HG03521 (cell line): ENCODE results near the gene RNF39.
"Not testable (repeated sequence)": the region's sequence is repeated elsewhere in the genome, so short reads cannot be mapped to it uniquely, and the experiment has no call there.

ENCODE experiments used
- ATAC-seq: cut with Tn5 transposase; IDR thresholded peaks from one replicate; pipeline ENCODE4 v1.9.1; 2021; ENCODE audit warnings: mild to moderate bottlenecking, moderate library complexity; ENCODE audit not compliant: unreplicated experiment

The RNF39 gene

GRCh38 chr6:30062471-30063178 lies 12.9 kb downstream of the RNF39 start:
- no peak for ATAC-seq

DNA sequence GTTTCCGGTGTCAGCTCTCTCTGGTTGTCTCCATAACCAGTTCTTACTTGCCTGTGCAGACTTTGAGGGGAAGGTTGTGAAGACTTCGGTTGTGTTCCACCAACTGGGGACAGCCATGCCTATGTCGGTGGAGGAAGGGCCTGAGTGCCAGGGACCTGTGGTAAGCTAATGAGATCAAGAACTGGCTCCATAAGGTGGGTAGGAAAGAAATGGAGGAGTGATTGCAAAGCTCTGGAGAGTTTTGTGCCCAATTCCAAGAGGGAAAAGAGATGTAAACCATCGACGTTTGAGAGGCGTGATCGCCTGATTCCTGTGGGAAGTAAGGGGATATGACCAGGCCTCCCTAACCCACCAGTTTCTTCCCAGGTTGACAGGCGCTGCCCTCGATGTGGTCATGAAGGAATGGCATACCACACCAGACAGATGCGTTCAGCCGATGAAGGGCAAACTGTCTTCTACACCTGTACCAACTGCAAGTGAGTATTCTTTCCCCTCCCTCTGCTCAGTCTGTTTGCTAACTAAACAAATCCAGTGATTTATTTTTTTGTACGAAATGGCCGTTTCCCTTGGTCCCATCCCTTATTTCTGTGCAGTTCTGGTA lies 13.6 kb downstream of the RNF39 start:
- peak; percentile 8 for ATAC-seq

DNA sequence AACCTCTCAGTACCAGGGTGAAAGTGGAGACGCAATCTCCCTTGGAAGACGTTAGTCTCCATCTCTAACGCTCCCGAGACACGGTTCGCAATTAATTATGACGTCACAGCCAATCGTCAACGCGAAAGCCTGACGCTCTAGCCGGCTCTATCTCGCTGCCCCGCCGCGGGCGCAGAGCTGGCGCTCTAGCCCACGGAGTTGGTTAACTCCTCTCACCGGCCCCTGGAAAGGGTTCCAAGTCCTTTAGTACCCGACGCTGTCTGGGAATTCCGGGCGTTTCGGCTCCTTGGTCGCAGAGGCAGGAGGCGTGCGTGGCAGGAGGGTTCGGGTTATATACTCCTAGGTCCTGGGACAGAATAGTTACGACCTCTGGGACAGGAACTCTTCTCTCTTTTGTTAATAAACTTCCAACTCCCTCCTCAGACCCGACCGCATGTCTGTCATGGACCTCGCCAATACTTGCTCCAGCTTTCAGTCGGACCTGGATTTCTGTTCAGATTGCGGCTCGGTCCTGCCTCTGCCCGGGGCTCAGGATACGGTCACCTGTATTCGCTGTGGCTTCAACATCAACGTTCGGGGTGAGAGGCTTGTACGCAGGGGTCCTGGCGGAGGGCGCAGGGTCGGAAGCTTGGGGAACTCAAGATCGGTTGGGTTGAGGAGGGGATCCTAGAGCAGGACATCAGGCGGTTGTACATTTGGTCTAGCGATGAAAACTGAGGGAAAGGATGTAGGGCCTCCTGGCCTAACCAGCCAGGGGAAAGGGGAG lies 14.3 kb downstream of the RNF39 start, which contains the start of gene POLR1H:
Gene POLR1H, plus strand, starts transcription at position 174 of the 766 bp plus-strand sequence. Its CDS starts 260 bp downstream, at position 434.
- ATAC-seq: peak; percentile 88

GRCh38 chr6:30060606-30061091 lies 14.9 kb downstream of the RNF39 start:
- no peak for ATAC-seq

- no peak for ATAC-seq
These were observed 20.1 kb downstream of the RNF39 start for GRCh38 chr6:30055513-30055912.

- ATAC-seq: no peak
These were observed 21.9 kb downstream of the RNF39 start for GRCh38 chr6:30053682-30054081.

DNA sequence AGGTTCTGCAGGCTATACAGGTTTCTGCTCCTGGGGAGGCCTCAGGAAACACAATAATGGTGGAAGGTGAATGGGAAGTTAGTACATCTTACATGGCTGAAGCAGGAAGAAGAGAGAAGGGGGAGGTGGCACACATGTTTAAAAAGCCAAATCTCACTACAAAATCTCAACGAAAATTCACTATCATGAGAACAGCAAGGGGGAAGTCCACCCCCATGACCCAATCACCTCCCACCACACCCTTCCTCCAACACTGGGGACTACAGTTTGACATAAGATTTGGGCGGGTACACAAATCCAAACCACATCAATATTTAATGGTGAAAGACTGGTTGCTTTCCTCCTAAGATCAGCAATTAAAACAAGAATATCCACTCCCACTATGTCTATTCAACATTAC lies 28.3 kb downstream of the RNF39 start:
- no peak for ATAC-seq

DNA sequence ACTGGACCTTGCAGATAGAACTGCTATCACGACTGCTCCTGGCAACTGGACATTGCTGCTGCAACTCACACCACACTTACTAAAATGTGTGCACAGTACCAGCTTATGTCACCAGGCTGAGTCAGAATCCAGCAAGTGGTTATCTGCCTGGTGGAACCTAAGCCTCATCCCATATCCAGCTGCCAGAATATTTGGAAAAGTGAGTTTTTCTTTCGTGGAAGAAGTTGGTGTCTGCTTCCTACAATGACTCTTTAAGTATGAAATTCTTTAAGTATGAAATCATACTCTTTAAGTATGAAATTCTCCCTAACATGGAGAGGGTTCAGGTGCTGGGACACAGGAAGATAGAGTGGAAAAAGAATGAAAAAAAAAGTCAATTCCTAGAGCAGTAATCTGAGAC lies 30.9 kb downstream of the RNF39 start:
- no peak for ATAC-seq

DNA sequence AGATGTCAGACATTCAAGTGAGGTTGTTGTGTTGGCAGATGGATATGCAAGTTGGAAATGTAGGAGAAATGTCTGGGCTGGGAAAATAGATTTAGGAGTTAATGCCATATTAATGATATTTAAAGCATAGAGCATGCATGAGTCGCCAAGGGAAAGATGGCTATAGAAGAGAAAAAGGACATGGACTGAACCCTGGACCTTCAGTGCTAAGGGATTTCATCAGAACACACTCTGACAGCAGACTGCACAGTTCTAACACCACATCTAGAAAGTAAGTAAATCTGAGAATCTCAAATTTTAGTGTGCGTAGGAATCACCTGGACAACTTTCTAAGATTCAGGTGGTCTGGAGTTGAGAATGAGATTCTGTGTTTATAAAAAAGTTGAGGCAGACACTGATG lies 31.8 kb downstream of the RNF39 start:
- no peak for ATAC-seq

GRCh38 chr6:30042914-30043313 lies 32.7 kb downstream of the RNF39 start:
- no peak for ATAC-seq

DNA sequence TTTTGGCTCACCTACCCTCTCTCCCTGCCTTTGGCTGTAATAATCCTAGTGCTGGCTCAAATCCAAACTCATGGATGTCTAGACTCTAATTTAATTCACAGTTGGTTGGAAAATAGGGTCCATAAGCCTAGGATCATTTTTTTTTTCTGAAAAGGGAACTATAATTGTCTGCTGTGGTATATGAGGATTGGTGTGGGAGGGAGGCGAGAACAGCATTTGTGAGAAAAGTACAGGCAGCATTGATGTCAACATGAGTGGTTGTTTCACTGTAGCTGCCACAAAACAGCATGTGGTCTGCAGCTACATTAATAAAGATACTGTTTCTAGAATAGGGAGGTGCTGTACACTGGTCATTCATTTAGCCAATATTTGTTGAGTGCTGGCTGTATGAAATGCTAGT lies 33.1 kb downstream of the RNF39 start:
- no peak for ATAC-seq

DNA sequence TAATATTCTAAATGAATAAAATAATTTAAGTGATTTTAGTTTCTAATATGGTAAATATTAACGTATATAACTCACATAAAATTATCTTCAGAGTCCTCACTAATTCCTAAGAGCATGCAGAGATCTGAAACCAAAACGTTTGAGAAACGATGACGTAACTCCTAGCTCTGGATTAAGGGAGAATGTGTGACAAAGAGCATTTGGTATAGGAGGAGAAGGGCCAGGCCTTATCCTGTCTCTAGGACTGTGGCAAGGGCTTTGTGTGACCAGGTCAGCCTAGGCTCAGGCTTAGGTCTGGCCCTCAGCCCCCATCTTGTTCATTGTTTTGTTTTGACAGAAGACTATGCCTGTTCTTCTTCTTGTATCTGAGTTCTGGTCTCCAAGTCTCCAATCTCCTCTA lies 33.7 kb downstream of the RNF39 start:
- ATAC-seq: no peak

GRCh38 chr6:30041221-30041620 lies 34.3 kb downstream of the RNF39 start:
- ATAC-seq: no peak

DNA sequence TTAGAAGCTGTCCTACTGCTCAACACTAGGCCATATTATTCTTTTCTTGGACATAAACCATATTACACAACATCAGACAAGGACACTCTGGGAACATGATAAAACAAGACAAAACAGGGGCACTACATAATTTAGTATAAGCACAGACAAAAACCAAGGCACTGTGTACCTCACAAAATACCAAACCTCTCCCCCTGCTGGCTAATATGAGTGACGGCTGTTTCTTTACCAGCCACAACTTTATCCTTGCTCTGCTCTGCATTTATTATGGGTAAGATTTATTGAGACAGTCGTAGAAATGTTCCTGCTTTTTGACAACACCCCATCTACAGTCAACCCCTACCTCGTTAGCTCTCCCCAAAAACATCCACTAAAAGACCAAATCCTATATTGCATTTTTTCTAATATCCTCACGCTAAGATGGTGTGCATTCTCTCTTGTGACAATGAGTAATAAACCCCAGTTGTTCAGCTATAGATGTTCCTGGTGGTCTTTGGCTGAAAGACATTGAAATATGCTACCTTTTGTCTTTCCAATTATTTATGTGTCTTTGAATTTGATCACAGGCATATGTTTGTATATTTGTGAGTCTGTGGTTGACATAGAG lies 38.3 kb downstream of the RNF39 start:
- no peak for ATAC-seq

GRCh38 chr6:30035784-30036183 lies 39.8 kb downstream of the RNF39 start:
- no peak for ATAC-seq

DNA sequence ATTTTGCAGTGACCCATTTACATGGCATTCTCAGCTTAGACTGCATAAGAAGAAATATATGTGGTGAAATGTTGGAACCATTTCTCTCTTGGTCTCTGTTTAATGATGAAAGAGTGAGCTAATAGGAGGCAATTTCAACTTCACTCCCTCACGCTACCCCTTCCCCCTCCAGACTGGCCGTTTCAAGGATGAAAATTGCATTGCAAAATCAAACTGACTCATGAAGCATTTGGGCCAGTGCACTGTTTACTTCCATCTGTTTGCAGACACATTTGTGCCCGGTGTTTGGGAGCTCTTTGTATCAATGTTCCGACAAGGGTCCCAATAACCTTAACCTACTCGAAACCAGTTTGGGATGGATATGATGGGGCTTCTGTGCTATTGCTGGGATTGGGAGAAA lies 42.1 kb downstream of the RNF39 start:
- not testable (repeated sequence) for ATAC-seq

DNA sequence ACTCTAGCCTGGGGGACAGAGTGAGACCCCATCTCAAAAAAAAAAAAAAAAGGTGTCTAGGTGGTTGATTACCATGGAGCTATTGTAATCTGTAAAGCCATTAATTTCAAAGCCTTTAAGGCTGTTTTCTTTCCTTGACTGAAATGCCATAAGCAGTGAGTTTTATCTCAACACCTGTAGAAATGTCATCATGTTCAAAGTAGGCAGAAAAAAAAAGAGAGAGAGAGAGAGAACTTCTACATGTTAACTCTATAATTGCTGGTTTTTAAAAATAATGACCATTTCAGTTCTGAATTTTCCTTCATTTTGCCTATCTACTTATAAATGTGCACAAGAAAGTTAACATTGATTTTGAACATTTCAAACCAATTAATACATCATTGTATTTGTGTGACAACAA lies 44.2 kb downstream of the RNF39 start:
- ATAC-seq: no peak

- no peak for ATAC-seq
These were observed 46.0 kb downstream of the RNF39 start for GRCh38 chr6:30029588-30029987.

DNA sequence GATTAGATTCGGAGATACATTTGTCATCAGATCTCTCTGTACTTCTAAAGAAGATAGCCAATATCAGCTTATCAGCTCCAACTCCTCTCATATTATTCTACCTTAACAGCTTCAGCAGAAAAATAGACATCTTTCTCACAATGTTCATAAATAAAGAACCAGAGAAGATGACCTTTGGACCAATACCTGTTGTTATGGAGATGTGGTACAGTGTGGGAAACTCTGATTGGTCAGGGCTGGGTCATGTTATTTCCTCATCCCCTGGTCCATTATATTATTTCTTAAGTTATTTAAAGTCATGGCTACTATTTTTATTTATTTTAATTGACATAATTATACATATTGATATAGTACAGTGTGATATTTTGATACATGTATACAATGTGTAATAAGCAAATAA lies 50.4 kb downstream of the RNF39 start:
- ATAC-seq: no peak

DNA sequence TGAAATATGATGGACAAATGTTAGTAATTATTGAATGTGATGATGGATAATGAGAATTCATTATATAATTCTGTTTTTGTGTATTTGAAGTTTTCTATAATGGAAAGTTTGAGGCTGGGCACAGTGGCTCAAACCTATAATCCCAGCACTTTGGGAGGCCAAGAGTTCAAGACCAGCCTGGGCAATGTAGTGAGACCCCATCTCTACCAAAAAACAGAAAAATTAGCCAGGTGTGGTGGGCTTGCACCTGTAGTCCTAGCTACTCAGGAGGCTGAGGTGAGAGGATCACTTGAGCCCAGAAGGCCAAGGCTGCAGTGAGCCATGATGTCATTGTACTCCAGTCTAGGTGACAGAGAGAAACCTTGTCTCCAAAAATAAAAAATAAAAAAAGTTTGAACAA lies 52.9 kb downstream of the RNF39 start:
- ATAC-seq: not testable (repeated sequence)

GRCh38 chr6:30022189-30022588 lies 53.4 kb downstream of the RNF39 start:
- ATAC-seq: no peak
